ENCODE results near the gene RNASEH2A. TPM values are rescaled to one million over a fixed set of nuclear protein-coding genes. Genes with fewer than 3 reads are reported as not detected.

The RNASEH2A gene
- total and polyA plus RNA-seq, 2 of the 13 experiments (the other 11 are each of a cell fraction or from before 2014, with no cell fraction given), result 25.1 to 35.8 TPM

DNA sequence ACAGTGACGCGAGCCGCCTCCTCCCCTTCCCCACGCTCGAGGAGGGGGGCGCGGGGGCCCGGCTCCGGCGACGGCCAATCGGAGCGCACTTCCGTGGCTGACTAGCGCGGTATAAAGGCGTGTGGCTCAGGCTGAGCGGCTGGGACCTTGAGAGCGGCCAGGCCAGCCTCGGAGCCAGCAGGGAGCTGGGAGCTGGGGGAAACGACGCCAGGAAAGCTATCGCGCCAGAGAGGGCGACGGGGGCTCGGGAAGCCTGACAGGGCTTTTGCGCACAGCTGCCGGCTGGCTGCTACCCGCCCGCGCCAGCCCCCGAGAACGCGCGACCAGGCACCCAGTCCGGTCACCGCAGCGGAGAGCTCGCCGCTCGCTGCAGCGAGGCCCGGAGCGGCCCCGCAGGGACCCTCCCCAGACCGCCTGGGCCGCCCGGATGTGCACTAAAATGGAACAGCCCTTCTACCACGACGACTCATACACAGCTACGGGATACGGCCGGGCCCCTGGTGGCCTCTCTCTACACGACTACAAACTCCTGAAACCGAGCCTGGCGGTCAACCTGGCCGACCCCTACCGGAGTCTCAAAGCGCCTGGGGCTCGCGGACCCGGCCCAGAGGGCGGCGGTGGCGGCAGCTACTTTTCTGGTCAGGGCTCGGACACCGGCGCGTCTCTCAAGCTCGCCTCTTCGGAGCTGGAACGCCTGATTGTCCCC is 14.9 kb upstream of the RNASEH2A start, which contains the start of gene JUNB (continued):
- no peak for TF ChIP-seq MAFK (conservative IDR thresholded peaks at IDR 0.05 in 1 of 2, IDR thresholded peaks at IDR 0.05 in 1 of 2; ENCODE audit: low read length in 2 of 2)
- no peak for TF ChIP-seq ATF7 (IDR thresholded peaks at IDR 0.05)
- 0 out of 2 replicates have a peak, but pooled peaks have one; percentile 24 for TF ChIP-seq ATF7 (CRISPR knock-in tag; IDR thresholded peaks at IDR 0.05)
- TF ChIP-seq ZNF749 (CRISPR knock-in tag; IDR thresholded peaks at IDR 0.05; ENCODE audit: borderline replicate concordance), result peak; percentile 91
- no peak for TF ChIP-seq ISX (CRISPR knock-in tag; conservative IDR thresholded peaks at IDR 0.05)
- TF ChIP-seq, protein P1, sequence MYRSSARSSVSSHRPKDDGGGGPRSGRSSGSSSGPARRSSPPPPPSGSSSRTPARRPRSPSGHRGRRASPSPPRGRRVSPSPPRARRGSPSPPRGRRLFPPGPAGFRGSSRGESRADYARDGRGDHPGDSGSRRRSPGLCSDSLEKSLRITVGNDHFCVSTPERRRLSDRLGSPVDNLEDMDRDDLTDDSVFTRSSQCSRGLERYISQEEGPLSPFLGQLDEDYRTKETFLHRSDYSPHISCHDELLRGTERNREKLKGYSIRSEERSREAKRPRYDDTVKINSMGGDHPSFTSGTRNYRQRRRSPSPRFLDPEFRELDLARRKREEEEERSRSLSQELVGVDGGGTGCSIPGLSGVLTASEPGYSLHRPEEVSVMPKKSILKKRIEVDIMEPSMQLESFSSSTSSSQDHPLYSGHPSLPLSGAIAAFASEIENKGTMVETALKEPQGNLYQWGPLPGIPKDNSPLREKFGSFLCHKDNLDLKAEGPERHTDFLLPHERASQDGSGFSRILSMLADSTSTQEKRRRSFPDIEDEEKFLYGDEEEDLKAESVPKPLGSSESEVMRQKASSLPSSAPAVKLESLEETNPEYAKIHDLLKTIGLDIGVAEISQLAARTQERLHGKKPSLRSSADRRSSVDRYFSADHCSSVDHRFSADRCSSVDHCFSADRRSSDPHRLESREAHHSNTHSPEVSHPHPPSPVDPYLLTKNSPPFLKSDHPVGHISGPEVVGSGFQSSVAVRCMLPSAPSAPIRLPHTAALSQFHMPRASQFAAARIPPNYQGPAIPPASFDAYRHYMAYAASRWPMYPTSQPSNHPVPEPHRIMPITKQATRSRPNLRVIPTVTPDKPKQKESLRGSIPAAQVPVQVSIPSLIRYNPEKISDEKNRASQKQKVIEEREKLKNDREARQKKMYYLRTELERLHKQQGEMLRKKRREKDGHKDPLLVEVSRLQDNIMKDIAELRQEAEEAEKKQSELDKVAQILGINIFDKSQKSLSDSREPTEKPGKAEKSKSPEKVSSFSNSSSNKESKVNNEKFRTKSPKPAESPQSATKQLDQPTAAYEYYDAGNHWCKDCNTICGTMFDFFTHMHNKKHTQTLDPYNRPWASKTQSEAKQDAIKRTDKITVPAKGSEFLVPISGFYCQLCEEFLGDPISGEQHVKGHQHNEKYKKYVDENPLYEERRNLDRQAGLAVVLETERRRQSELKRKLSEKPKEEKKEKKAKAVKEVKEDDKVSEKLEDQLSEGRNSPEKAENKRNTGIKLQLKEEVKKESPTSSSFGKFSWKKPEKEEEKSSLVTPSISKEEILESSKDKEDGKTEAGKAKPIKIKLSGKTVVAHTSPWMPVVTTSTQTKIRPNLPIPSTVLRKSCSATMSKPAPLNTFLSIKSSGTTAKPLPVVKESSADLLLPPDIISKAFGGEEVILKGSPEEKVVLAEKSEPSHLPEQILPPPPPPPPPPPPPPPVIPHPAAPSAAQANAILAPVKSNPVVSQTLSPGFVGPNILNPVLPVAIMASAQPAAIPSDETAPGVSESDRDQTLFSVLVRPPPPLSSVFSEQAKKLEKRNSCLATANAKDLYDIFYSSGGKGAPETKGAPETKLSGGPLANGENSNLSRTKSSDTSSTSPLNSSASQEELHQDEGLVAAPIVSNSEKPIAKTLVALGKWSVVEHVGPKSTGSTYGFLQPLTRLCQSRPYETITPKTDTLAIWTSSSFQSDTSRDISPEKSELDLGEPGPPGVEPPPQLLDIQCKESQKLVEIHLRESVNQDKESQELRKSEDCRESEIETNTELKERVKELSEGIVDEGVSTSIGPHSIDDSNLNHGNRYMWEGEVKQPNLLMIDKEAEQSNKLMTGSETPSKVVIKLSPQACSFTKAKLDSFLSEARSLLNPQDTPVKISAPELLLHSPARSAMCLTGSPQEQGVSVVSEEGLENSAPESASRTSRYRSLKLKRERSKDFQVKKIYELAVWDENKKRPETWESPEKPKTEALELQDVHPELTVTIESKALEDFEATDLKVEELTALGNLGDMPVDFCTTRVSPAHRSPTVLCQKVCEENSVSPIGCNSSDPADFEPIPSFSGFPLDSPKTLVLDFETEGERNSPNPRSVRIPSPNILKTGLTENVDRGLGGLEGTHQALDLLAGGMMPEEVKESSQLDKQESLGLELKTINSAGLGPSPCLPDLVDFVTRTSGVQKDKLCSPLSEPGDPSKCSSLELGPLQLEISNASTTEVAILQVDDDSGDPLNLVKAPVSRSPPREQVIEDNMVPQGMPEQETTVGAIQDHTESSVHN (CRISPR knock-in tag; IDR thresholded peaks at IDR 0.05), result no peak
- peak; percentile 84 for TF ChIP-seq HDAC2 (CRISPR knock-in tag; IDR thresholded peaks at IDR 0.05)
- TF ChIP-seq ZNF180 (CRISPR knock-in tag; IDR thresholded peaks at IDR 0.05; ENCODE audit: borderline replicate concordance, low read depth), result no peak
- TF ChIP-seq NR1H2 (CRISPR knock-in tag; IDR thresholded peaks at IDR 0.05; ENCODE audit: borderline replicate concordance, low read depth), result no peak
- TF ChIP-seq FOXJ3 (CRISPR knock-in tag; IDR thresholded peaks at IDR 0.05; ENCODE audit: borderline replicate concordance), result 0 out of 2 replicates have a peak, but pooled peaks have one; percentile 49
- TF ChIP-seq IRF2 (CRISPR knock-in tag; IDR thresholded peaks at IDR 0.05), result peak; percentile 94; the same call in 1 of the 2 replicates
- no peak; the same call in 1 of the 2 replicates for TF ChIP-seq ZNF546 (CRISPR knock-in tag; conservative IDR thresholded peaks at IDR 0.05)
- no peak; the same call in 1 of the 2 replicates for TF ChIP-seq ZBTB8A (CRISPR knock-in tag; IDR thresholded peaks at IDR 0.05; ENCODE audit: borderline replicate concordance, low read depth)
- TF ChIP-seq, protein P2, sequence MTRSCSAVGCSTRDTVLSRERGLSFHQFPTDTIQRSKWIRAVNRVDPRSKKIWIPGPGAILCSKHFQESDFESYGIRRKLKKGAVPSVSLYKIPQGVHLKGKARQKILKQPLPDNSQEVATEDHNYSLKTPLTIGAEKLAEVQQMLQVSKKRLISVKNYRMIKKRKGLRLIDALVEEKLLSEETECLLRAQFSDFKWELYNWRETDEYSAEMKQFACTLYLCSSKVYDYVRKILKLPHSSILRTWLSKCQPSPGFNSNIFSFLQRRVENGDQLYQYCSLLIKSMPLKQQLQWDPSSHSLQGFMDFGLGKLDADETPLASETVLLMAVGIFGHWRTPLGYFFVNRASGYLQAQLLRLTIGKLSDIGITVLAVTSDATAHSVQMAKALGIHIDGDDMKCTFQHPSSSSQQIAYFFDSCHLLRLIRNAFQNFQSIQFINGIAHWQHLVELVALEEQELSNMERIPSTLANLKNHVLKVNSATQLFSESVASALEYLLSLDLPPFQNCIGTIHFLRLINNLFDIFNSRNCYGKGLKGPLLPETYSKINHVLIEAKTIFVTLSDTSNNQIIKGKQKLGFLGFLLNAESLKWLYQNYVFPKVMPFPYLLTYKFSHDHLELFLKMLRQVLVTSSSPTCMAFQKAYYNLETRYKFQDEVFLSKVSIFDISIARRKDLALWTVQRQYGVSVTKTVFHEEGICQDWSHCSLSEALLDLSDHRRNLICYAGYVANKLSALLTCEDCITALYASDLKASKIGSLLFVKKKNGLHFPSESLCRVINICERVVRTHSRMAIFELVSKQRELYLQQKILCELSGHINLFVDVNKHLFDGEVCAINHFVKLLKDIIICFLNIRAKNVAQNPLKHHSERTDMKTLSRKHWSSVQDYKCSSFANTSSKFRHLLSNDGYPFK (CRISPR knock-in tag; IDR thresholded peaks at IDR 0.05; ENCODE audit: borderline replicate concordance), result peak; percentile 74; the same call in 1 of the 2 replicates
- TF ChIP-seq, protein P3, sequence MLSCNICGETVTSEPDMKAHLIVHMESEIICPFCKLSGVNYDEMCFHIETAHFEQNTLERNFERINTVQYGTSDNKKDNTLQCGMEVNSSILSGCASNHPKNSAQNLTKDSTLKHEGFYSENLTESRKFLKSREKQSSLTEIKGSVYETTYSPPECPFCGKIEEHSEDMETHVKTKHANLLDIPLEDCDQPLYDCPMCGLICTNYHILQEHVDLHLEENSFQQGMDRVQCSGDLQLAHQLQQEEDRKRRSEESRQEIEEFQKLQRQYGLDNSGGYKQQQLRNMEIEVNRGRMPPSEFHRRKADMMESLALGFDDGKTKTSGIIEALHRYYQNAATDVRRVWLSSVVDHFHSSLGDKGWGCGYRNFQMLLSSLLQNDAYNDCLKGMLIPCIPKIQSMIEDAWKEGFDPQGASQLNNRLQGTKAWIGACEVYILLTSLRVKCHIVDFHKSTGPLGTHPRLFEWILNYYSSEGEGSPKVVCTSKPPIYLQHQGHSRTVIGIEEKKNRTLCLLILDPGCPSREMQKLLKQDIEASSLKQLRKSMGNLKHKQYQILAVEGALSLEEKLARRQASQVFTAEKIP (CRISPR knock-in tag; IDR thresholded peaks at IDR 0.05; ENCODE audit: borderline replicate concordance), result no peak
- TF ChIP-seq TRIM24 (CRISPR knock-in tag; IDR thresholded peaks at IDR 0.05), result no peak
